HEK293 (cell line): ENCODE measurements around the gene CHEK2.

Experiments used
- CTCF ChIP-seq: fragments of 450-650 bp; formaldehyde crosslinking; IDR thresholded peaks from 2 replicates; pipeline ENCODE4 v1.5.1; 2016; ENCODE audit warnings: missing biosample characterization, missing genetic modification characterization
- ELK4 ChIP-seq: IDR thresholded peaks from 2 replicates; pipeline ENCODE4 v1.6.1; 2011; ENCODE audit warnings: mild to moderate bottlenecking, low read depth, low read length, borderline replicate concordance
- PATZ1 ChIP-seq: fragments of 450-650 bp; formaldehyde crosslinking; IDR thresholded peaks from 2 replicates; pipeline ENCODE4 v1.5.1; 2016; ENCODE audit warnings: missing biosample characterization, missing genetic modification characterization
- YY1 ChIP-seq: fragments of 450-650 bp; formaldehyde crosslinking; IDR thresholded peaks from 2 replicates; pipeline ENCODE4 v1.5.1; 2018; ENCODE audit warnings: missing biosample characterization, missing genetic modification characterization
- ZBTB8A ChIP-seq: fragments of 450-650 bp; formaldehyde crosslinking; IDR thresholded peaks from 2 replicates; pipeline ENCODE4 v1.5.1; 2016; ENCODE audit warnings: missing biosample characterization, missing genetic modification characterization
- ZNF184 ChIP-seq: fragments of 450-650 bp; IDR thresholded peaks from 2 replicates; pipeline ENCODE4 v1.5.1; 2018; ENCODE audit warnings: missing biosample characterization, mild to moderate bottlenecking, missing genetic modification characterization
- ZNF19 ChIP-seq: fragments of 450-650 bp; formaldehyde crosslinking; IDR thresholded peaks from 2 replicates; pipeline ENCODE4; 2016; ENCODE audit warnings: missing biosample characterization, missing genetic modification characterization, low read depth
- ZNF426 ChIP-seq: fragments of 450-650 bp; formaldehyde crosslinking; IDR thresholded peaks from 2 replicates; pipeline ENCODE4 v1.5.1; 2017; ENCODE audit warnings: missing biosample characterization, missing genetic modification characterization, mild to moderate bottlenecking, inconsistent platforms, moderate library complexity
- ZSCAN18 ChIP-seq: fragments of 450-650 bp; formaldehyde crosslinking; IDR thresholded peaks from 2 replicates; pipeline ENCODE4 v1.5.1; 2016; ENCODE audit warnings: missing biosample characterization, missing genetic modification characterization

GRCh38 chr22:28774378-28774777 is 32.8 kb upstream of the CHEK2 start:
- TF ChIP-seq CTCF (tag by site-specific recombination) (no peak), ZNF426 (no peak), ZBTB8A (tag by site-specific recombination) (no peak), YY1 (no peak), ZSCAN18 (tag by site-specific recombination) (no peak), ELK4 (no peak), ZNF19 (tag by site-specific recombination) (no peak), PATZ1 (tag by site-specific recombination) (no peak), ZNF184 (tag by site-specific recombination) (no peak)
